Stimulated activated CD4-positive, alpha-beta T cell treated with anti-CD3 and anti-CD28 coated beads, Interleukin-2, amount 100 ng/mL, for 24 hours (primary cell): Measurements from ENCODE around the gene KRTAP9-8.
"Not testable (repeated sequence)": the region's sequence is repeated elsewhere in the genome, so short reads cannot be mapped to it uniquely, and the experiment has no call there.

Source experiments
- DNase-seq, 2 donors: peaks; one replicate each; pipeline ENCODE4 v3.0.0-alpha.2; 2020

The KRTAP9-8 gene

DNA sequence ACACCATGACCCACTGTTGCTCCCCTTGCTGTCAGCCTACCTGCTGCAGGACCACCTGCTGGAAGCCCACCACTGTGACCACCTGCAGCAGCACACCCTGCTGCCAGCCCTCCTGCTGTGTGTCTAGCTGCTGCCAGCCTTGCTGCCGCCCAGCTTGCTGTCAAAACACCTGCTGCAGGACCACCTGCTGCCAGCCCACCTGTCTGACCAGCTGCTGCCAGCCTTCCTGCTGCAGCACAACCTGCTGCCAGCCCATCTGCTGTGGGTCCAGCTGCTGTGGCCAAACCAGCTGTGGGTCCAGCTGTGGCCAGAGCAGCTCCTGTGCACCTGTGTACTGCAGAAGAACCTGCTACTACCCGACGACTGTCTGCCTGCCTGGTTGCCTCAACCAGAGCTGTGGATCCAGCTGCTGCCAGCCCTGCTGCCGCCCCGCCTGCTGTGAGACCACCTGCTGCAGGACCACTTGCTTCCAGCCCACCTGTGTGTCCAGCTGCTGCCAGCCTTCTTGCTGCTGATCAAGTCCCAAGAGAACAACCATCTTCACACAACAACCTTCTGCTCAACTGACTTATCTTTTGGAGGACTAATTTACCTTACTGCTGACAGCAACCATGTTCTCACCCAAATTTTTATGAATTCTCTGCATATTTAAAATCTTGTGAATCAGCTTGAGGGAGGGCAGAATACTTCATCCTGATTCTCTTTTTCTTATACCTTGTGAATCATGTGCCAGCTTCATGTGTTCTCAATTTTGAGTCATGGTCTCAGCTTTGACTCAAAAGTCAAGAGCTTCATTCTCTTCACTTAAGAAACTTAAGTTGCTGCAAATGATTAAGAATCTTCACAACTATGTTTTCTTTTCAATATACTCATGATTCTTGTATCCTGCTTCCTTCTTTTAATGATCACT, 17.8 kb downstream of the KRTAP9-8 start, which contains the start of gene KRTAP9-9:
Gene KRTAP9-9, plus strand, starts transcription at position 4 of the 910 bp plus-strand sequence.
- not testable (repeated sequence) for DNase-seq

DNA sequence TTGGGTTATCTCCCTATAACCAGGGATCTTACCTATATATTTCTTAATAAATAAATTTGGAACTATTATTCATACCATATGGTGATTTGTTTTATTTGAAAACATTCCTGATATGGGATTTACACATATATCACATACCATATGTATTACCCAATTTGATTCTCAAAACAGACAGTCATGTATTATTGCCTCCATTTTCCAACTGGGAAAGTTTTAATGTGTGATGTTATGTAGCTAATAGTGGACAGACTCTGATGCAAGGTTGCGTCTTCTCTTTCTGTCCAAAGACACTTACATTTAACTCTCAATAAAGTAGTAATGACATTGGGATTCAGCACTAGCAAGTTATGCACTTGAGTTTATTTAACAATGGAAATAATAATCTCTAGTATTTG, 18.5 kb downstream of the KRTAP9-8 start:
- DNase-seq = no peak

DNA sequence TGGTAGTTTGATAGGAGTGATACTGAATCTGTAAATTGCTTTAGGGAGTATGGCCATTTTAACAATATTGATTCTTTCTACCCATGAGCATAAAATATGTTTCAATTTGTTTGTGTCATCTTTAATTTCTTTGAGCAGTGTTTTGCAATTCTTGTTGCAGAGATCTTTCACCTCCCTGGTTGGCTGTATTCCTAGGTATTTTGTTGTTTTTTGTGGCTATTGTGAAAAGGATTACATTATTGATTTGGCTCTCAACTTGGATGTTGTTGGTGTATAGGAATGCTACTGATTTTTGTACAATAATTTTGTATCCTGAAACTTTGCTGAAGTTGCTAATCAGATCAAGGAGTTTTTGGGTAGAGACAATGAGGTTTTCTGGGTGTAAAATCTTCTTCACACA, 20.6 kb downstream of the KRTAP9-8 start:
- no peak for DNase-seq

DNA sequence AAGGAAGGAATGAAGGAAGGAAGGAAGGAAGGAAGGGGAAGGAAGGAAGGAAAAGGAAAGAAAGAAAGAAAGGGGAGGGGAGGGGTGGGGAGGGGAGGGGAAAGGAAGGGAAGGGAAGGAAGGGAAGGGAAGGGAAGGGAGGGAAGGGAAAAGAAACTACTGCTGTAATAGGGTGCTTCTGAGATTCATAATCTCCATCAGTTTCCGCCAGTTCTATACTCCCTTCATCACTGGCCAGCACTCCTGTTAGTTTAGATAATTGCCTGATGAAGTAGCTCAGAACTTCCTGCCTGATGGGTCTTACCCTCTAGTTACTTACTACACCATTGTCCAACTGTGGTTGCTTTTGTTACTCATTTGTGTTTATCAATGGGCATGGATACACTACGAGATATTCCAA, 25.4 kb downstream of the KRTAP9-8 start:
- no peak for DNase-seq

DNA sequence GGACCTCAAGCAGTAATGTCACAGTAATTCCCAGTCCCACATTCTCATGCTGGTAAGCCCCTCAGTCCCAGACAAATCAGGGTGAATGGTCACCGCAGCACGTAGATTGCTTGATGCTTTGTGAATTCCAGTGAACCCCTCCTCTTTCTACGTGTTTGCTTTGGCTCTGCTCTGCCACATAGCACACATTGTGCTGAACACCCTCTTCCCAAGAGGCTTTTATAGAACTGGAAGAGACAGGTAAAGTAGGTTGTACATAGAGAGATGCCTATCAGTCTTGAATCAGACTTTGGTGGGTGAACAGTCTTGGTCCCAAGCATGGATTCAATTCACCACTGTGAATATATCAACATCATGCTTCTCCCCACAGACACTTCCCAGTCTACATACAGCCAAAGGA, 26.8 kb downstream of the KRTAP9-8 start:
- no peak for DNase-seq

DNA sequence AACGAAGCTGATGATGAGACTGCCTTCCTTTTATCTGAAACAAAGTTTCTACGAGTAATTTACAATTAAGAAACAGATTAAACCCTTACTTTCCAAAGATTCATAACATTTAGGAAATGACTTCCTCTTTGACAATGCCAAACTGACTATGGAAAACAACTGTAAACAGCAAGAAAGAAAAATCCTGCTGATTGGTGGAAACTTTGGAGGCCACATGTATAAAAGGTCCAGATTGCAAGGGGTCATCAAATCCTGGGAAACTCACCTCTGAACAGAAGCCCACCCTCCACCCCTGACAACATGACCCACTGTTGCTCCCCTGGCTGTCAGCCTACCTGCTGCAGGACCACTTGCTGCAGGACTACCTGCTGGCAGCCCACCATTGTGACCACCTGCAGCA, 27.3 kb downstream of the KRTAP9-8 start, which contains the start of gene KRTAP9-6:
Gene KRTAP9-6, plus strand, starts transcription at position 301 of the 400 bp plus-strand sequence. Its CDS starts 0 bp downstream, at position 301.
- no peak for DNase-seq

DNA sequence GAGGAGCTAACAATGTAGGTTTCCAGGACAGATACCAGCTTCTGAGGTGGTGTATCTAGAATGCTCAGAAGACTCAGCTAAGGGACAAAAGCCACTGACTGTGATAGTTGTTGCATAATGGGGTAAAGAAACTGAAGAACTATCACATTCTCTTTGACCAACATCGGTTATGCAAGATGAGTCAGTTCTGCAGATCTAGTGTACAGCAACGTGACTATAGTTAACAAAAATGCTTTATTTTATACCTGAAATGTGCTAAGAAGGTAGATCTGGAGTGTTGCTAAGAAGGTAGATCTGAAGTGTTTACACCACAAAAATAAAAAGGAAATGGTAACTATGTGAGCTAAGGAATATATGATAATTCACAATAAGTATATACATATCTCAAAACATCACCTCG, 29.9 kb downstream of the KRTAP9-8 start:
- no peak for DNase-seq

DNA sequence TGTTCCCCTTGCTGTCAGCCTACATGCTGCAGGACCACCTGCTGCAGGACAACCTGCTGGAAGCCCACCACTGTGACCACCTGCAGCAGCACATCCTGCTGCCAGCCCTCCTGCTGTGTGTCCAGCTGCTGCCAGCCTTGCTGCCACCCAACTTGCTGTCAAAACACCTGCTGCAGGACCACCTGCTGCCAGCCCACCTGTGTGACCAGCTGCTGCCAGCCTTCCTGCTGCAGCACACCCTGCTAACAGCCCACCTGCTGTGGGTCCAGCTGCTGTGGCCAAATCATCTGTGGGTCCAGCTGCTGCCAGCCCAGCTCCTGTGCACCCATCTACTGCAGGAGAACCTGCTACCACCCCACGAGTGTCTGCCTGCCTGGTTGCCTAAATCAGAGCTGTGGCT, 33.5 kb downstream of the KRTAP9-8 start:
- not testable (repeated sequence) for DNase-seq

DNA sequence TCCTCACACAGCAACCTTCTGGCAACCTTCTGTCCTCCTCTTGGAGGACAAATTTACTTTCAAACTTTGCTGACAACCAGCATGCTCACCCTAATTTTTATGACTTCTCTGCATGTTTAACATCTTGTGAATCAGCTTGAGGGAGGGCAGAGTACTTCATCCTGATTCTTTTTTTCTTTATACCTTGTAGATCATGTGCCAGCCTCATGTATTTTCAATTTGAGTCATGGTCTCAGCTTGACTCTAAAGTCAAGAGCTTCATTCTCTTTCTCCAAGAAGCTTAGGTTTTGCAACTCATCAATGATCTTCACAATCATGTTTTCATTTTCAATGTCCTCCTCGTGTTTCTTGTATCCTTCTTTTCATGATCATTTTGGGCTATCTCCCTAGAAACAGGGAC, 34.1 kb downstream of the KRTAP9-8 start:
- DNase-seq = no peak

DNA sequence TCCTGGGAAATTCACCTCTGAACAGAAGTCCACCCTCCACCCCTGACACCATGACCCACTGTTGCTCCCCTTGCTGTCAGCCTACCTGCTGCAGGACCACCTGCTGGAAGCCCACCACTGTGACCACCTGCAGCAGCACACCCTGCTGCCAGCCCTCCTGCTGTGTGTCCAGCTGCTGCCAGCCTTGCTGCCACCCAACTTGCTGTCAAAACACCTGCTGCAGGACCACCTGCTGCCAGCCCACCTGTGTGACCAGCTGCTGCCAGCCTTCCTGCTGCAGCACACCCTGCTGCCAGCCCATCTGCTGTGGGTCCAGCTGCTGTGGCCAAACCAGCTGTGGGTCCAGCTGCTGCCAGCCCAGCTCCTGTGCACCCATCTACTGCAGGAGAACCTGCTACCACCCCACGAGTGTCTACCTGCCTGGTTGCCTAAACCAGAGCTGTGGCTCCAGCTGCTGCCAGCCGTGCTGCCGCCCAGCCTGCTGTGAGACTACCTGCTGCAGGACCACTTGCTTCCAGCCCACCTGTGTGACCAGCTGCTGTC, 37.9 kb downstream of the KRTAP9-8 start, which contains the start of gene KRTAP9-7:
Gene KRTAP9-7, plus strand, starts transcription at position 51 of the 543 bp plus-strand sequence. Its CDS starts 0 bp downstream, at position 51.
- not testable (repeated sequence) for DNase-seq

DNA sequence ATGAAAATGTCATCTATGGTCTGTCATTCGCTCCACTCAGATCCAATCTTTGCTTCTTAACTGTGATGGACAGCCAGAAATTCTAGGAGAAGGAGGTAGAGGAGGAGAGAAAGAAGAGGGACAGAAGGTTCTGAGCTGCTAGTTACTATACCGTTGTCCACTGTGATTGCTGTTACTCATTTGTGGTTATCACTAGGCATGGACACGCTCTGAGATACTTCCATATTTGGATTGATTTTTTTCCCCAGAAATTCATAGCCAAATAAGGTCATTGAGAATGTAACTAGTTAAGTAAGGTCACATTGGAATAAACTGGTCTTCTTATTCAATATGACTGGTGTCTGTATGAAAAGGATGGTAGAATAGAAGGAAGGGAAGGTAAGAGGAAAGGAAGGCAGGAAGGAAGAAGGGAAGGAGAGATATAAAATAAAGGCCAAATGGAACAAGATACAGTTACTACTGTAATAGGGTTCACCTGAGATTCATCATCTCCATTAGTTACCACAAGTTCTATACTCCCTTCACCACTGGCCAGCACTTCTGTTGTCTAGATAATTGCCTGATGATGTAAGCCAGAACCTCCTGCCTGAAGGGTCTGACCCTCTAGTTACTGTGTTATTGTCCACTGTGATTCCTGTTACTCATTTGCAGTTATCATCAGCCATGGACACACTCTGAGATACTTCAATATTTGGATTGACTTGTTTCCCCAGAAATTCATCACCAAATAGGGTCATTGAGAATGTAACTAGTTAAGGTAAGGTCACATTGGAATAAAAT, 40.6 kb downstream of the KRTAP9-8 start:
- DNase-seq = no peak

DNA sequence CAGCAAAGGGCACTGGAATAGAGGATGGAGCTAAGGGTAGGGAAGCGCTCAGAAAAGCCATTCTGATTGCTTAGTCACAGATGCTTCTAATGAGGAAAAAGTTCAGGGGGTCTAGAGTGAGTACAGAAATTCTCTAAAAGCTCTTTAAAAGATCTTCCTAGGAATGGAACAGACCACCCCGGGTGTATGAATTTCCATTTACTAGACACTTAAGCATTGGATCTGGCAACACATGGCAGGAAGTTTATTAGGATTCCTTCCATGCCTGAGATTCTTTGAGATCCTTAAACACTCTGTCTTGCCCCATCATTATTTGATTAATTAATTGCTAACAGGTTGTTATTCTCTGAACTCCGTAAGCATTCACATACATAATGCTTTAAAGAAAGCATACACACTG, 46.2 kb downstream of the KRTAP9-8 start:
- no peak for DNase-seq

DNA sequence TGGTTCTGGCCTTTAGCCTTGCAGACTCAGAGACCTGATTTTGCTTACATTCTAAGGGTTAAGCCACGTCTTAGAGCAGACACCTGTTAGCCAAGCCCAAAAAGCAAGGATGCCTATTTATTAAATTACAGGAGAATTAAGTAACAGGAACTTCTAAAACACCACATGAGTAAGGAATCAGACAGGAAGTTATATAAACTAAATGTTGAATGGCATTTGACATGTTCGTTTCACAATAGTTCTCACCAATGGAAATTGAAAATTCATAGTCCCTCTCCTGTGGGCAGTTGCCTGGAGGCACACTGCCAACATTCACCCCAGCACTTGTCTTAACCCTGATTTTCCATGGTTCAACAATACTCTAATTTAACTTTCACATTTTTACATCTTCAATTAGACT, 46.7 kb downstream of the KRTAP9-8 start:
- no peak for DNase-seq

DNA sequence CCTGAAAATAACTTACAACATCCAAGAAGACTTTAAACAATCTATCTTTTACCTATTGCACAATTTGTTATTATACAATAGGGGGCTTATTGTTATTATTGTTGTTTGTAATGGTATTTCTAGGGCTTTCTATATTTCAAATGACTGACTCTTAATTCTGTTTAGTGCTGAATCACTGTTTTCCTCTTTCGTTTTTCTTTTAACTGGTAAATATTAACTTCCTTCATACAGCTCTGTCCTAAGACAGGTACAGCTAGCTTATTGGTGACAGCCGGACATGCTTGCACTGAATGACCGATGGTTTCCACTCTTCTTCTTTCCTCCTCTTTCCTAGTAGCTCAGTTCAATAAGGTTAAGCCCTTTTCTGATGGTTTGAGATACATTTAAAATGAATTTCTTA, 49.3 kb downstream of the KRTAP9-8 start:
- DNase-seq = no peak
